IMR-90 (cell line): Measurements from ENCODE around the gene CPEB1. TPM values are rescaled to one million over a fixed set of nuclear protein-coding genes. Genes with fewer than 3 reads are reported as not detected.

Experiments
- ATAC-seq: fragments of 200-7000 bp; cut with Tn5 transposase; 2 replicates; pipeline ENCODE4 v1.9.1; 2020; ENCODE audit warnings: low read depth, mild to moderate bottlenecking, moderate library complexity
- BruUV-seq: library from RNA; stranded (reverse); fragments of 400-500 nt; replicated peaks from 2 replicates; lab custom pipeline; 2021; lab: Mats Ljungman, UMichigan
- CTCF ChIA-PET: fragments of 300-600 bp; formaldehyde crosslinking; extraction: SDS; loops from one replicate; lab custom pipeline; 2021; ENCODE audit warnings: antibody characterized with exemption; lab: Yijun Ruan, JAX
- POLR2A ChIA-PET: fragments of 300-600 bp; sonication (Branson Sonifier 250); formaldehyde crosslinking; loops from one replicate; lab custom pipeline; 2022; ENCODE audit warnings: antibody characterized with exemption; ENCODE audit not compliant: unreplicated experiment; lab: Charles Lee
- DNase-seq: peaks from one replicate; pipeline ENCODE4 v3.0.0; 2013
- H2AFZ ChIP-seq: replicated peaks from 2 replicates; pipeline ENCODE3; 2013; ENCODE audit warnings: low read length, mild to moderate bottlenecking; ENCODE audit not compliant: poor library complexity
- H2AK5ac ChIP-seq: 2 replicates; pipeline ENCODE4 v1.6.1; 2013; ENCODE audit warnings: low read depth, low read length, inconsistent platforms
- H2AK9ac ChIP-seq: replicated peaks from 2 replicates; pipeline ENCODE3; 2013; ENCODE audit warnings: mild to moderate bottlenecking, low read depth, low read length, moderate library complexity; ENCODE audit not compliant: poor library complexity
- H2BK120ac ChIP-seq: 2 replicates; pipeline ENCODE4 v1.6.1; 2013; ENCODE audit warnings: low read depth, low read length, inconsistent platforms
- H2BK15ac ChIP-seq: 3 replicates; pipeline ENCODE4 v1.6.1; 2013; ENCODE audit warnings: low read depth, low read length, inconsistent platforms
- H2BK20ac ChIP-seq: 2 replicates; pipeline ENCODE4 v1.6.1; 2013; ENCODE audit warnings: low read depth, mild to moderate bottlenecking, inconsistent platforms, low read length, moderate library complexity
- H2BK5ac ChIP-seq: 2 replicates; pipeline ENCODE4 v1.6.1; 2013; ENCODE audit warnings: mild to moderate bottlenecking, low read depth, low read length, inconsistent platforms; ENCODE audit not compliant: poor library complexity, severe bottlenecking
- H3K14ac ChIP-seq: replicated peaks from 2 replicates; pipeline ENCODE4 v1.6.1; 2013; ENCODE audit warnings: low read depth, low read length, inconsistent platforms
- H3K18ac ChIP-seq: 2 replicates; pipeline ENCODE4 v1.6.1; 2013; ENCODE audit warnings: low read depth, low read length, control low read depth
- H3K23ac ChIP-seq: 2 replicates; pipeline ENCODE4 v1.6.1; 2013; ENCODE audit warnings: low read depth, low read length, inconsistent platforms
- H3K27ac ChIP-seq: 2 replicates; pipeline ENCODE4 v1.5.1; 2013; ENCODE audit warnings: mild to moderate bottlenecking, control low read depth, low read length; ENCODE audit not compliant: insufficient read depth
- H3K27me3 ChIP-seq: 2 replicates; pipeline ENCODE4 v1.6.1; 2013; ENCODE audit warnings: low read length; ENCODE audit not compliant: control insufficient read depth, insufficient read depth
- H3K36me3 ChIP-seq: 2 replicates; pipeline ENCODE4 v1.6.1; 2013; ENCODE audit warnings: low read length, mixed read lengths; ENCODE audit not compliant: control insufficient read depth, insufficient read depth
- H3K4ac ChIP-seq: 2 replicates; pipeline ENCODE4 v1.6.1; 2013; ENCODE audit warnings: low read depth, low read length, inconsistent platforms
- H3K4me1 ChIP-seq: 2 replicates; pipeline ENCODE4 v1.6.1; 2013; ENCODE audit warnings: low read length, mixed read lengths; ENCODE audit not compliant: control insufficient read depth, insufficient read depth
- H3K4me2 ChIP-seq: 2 replicates; pipeline ENCODE4 v1.6.1; 2013; ENCODE audit warnings: low read depth, mild to moderate bottlenecking, control low read depth, low read length, moderate library complexity
- H3K4me3 ChIP-seq: 2 replicates; pipeline ENCODE4 v1.5.1; 2013; ENCODE audit warnings: low read depth, mild to moderate bottlenecking, control low read depth, low read length, moderate library complexity; ENCODE audit not compliant: insufficient read depth
- H3K56ac ChIP-seq: 2 replicates; pipeline ENCODE4 v1.6.1; 2013; ENCODE audit warnings: low read length, inconsistent platforms; ENCODE audit not compliant: insufficient read depth; ENCODE audit errors: extremely low read depth
- H3K79me1 ChIP-seq, 2 experiments: 2 replicates each; pipeline ENCODE4 v1.6.1; 2013; ENCODE audit warnings: low read length in 2 of 2, inconsistent platforms in 1 of 2, low read depth in 1 of 2
- H3K9ac ChIP-seq: 2 replicates; pipeline ENCODE4 v1.6.1; 2013; ENCODE audit warnings: low read depth, low read length, control low read depth
- H3K9me1 ChIP-seq: 2 replicates; pipeline ENCODE4 v1.6.1; 2013; ENCODE audit warnings: low read length, inconsistent platforms; ENCODE audit not compliant: insufficient read depth
- H3K9me3 ChIP-seq: 2 replicates; pipeline ENCODE4 v1.6.1; 2013; ENCODE audit warnings: low read length; ENCODE audit not compliant: control insufficient read depth, insufficient read depth
- H4K20me1 ChIP-seq: 2 replicates; pipeline ENCODE4 v1.6.1; 2013; ENCODE audit warnings: low read length, inconsistent platforms; ENCODE audit not compliant: insufficient read depth
- H4K5ac ChIP-seq: 2 replicates; pipeline ENCODE4 v1.6.1; 2013; ENCODE audit warnings: mild to moderate bottlenecking, low read depth, low read length, control low read depth
- H4K8ac ChIP-seq, 2 experiments: 2 replicates each; pipeline ENCODE4 v1.6.1; 2013; ENCODE audit warnings: low read depth in 2 of 2, low read length in 2 of 2, control low read depth in 1 of 2, inconsistent platforms in 1 of 2
- H4K91ac ChIP-seq: 2 replicates; pipeline ENCODE4 v1.6.1; 2013; ENCODE audit warnings: low read depth, low read length, inconsistent platforms; ENCODE audit not compliant: insufficient read depth
- CEBPB ChIP-seq: IDR thresholded peaks from 2 replicates; pipeline ENCODE4 v1.6.1; 2012; ENCODE audit warnings: low read depth, low read length, improper control_type of control experiment
- MAFK ChIP-seq: IDR thresholded peaks from 2 replicates; pipeline ENCODE4 v1.6.1; 2012; ENCODE audit warnings: low read depth, low read length, improper control_type of control experiment
- MAZ ChIP-seq: IDR thresholded peaks from 2 replicates; pipeline ENCODE4 v1.6.1; 2012; ENCODE audit warnings: low read depth, mild to moderate bottlenecking, low read length, improper control_type of control experiment, moderate library complexity, borderline replicate concordance
- MXI1 ChIP-seq: IDR thresholded peaks from 2 replicates; pipeline ENCODE4 v1.6.1; 2012; ENCODE audit warnings: low read depth, mild to moderate bottlenecking, low read length, moderate library complexity, borderline replicate concordance
- RAD21 ChIP-seq: IDR thresholded peaks from 2 replicates; pipeline ENCODE4 v1.6.1; 2012; ENCODE audit warnings: low read length, improper control_type of control experiment
- RCOR1 ChIP-seq: IDR thresholded peaks from 2 replicates; pipeline ENCODE4 v1.6.1; 2012; ENCODE audit warnings: mild to moderate bottlenecking, low read length, improper control_type of control experiment; ENCODE audit not compliant: insufficient replicate concordance
- RFX5 ChIP-seq: IDR thresholded peaks from 2 replicates; pipeline ENCODE4 v1.8.0; 2012; ENCODE audit warnings: low read depth, mild to moderate bottlenecking, low read length, moderate library complexity
- SMC3 ChIP-seq: fragments of 150-350 bp; IDR thresholded peaks from 2 replicates; pipeline ENCODE4 v1.6.1; 2016; ENCODE audit warnings: low read depth, mild to moderate bottlenecking, antibody characterized with exemption, low read length, moderate library complexity
- WGBS, 2 experiments: methylation state at CpG; one replicate each; pipeline versions ENCODE4 v1.1.5 to v1.1.7; 2013; ENCODE audit warnings: missing lambda C conversion rate in 2 of 2; ENCODE audit not compliant: insufficient read length in 1 of 2; ENCODE audit errors: extremely low coverage in 2 of 2; 5-methylcytosine and 5-hydroxymethylcytosine counted together
- dilution Hi-C: fragments of 300-500 bp; cut with HindIII; formaldehyde crosslinking; loops from one replicate; pipeline ENCODE4 v1.14.3; 2018; ENCODE audit warnings: low sequenced_read_pairs; ENCODE audit not compliant: unreplicated experiment
- in situ Hi-C: fragments of 300-500 bp; cut with MboI; formaldehyde crosslinking; loops from 3 replicates; pipeline ENCODE4 v1.14.3; 2019; ENCODE audit warnings: low sequenced_read_pairs, inconsistent platforms, mixed read lengths
- intact Hi-C: fragments of 100-400 bp; cut with micrococcal nuclease; formaldehyde crosslinking; loops from 2 replicates; pipeline ENCODE4 v1.10.0; 2022
- polyA plus RNA-seq, 3 experiments: library from polyadenylated mRNA; depleted of rRNA; stranded (reverse); fragments of >200 nt; gene quantifications; 2 replicates each; pipeline ENCODE4 v1.2.3, GENCODE V29; 2012; ENCODE audit warnings: low replicate concordance in 1 of 3
- total RNA-seq: library from RNA; depleted of rRNA; stranded (reverse); fragments of >200 nt; gene quantifications from 2 replicates; pipeline ENCODE4 v1.2.3, GENCODE V29; 2012
- TF ChIP-seq, protein P1 (sequence below): conservative IDR thresholded peaks from 2 replicates; pipeline ENCODE4 v1.5.1; 2012; ENCODE audit warnings: mild to moderate bottlenecking, low read depth, low read length, improper control_type of control experiment
- TF ChIP-seq, protein P2 (sequence below): fragments of 150-350 bp; IDR thresholded peaks from 2 replicates; pipeline ENCODE4 v1.6.1; 2016; ENCODE audit warnings: low read depth, mild to moderate bottlenecking, low read length, moderate library complexity, borderline replicate concordance
- TF ChIP-seq, protein P3 (sequence below): fragments of 150-350 bp; IDR thresholded peaks from 2 replicates; pipeline ENCODE4 v1.6.1; 2017; ENCODE audit warnings: mild to moderate bottlenecking, antibody characterized with exemption, low read length, low read depth

Gene CPEB1
- total and polyA plus RNA-seq, 2 of the 4 experiments (the other 2 are of a cell fraction) = 8.9 to 12.5 TPM

DNA sequence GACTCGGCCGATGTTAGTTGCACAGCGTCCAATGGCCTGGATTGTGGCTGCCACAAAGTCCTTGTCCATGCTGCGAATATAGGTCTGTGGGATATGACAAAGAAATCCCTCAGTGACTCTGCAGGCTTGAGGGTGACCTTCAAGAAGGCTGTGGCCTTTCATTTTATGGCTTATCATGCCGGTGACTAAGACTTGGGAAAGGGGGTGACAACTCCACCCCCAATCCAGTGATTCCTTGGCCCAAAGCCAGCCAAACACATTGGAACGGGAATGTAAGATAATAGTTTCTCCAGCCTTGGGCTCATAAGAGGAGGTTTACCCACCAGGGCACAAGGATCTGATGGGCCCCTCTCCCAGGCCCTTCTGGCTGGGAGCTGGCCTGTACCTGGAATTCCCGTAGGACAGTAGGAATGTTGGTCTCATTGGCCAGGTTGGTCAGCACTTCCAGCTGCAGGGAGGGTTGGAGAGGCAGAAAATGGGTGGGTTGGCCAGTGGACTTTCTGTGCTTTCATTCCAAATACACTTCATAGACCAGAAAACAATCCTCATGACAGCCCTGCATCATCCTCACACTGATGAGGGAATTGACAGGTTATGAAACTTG, 30.7 kb upstream of the CPEB1 start:
- BruUV-seq = no TSS peak
- no peak overlapping the region for H4K8ac ChIP-seq
- no peak overlapping the region for H3K56ac ChIP-seq
- H3K18ac ChIP-seq = no peak overlapping the region
- H3K23ac ChIP-seq = no peak overlapping the region
- intact Hi-C loops (loop anchor here (2.0 kb wide), 1 partner anchor 61 kb away; no protein-coding TSS in a partner anchor), in situ Hi-C loops (no loop called here), dilution Hi-C loops (no loop called here)
- H3K4me3 ChIP-seq = no peak overlapping the region
- no peak overlapping the region for H3K14ac ChIP-seq
- H2BK5ac ChIP-seq = no peak overlapping the region
- no peak overlapping the region for H2BK15ac ChIP-seq
- H3K4ac ChIP-seq = no peak overlapping the region
- no peaks in the 10 kb centered on the region for H3K79me1 ChIP-seq
- ATAC-seq = no peak
- no peak overlapping the region for H2BK20ac ChIP-seq
- H2BK120ac ChIP-seq = no peak overlapping the region
- no CpG with 5 or more reads among the region's 7 CpGs for WGBS, 2 experiments
- no peak overlapping the region for H2AK5ac ChIP-seq
- no peaks in the 10 kb centered on the region for H3K4me1 ChIP-seq
- H3K27ac ChIP-seq = no peak overlapping the region
- ChIA-PET POLR2A (no interaction called here), CTCF (no interaction called here)
- H4K91ac ChIP-seq = no peak overlapping the region
- H2AFZ ChIP-seq = peak overlapping the region; percentile 62
- H3K9me1 ChIP-seq = no peaks in the 10 kb centered on the region
- H3K9ac ChIP-seq = no peak overlapping the region
- H3K9me3 ChIP-seq = no peaks in the 10 kb centered on the region; the same call in 1 of the 2 replicates
- no peak overlapping the region for H3K4me2 ChIP-seq
- no peak overlapping the region for H4K5ac ChIP-seq
- H3K27me3 ChIP-seq = peaks cover 30% of the 10 kb centered on the region
- H3K36me3 ChIP-seq = no peaks in the 10 kb centered on the region
- DNase-seq = no peak
- H2AK9ac ChIP-seq = no peak overlapping the region
- TF ChIP-seq, protein P1, sequence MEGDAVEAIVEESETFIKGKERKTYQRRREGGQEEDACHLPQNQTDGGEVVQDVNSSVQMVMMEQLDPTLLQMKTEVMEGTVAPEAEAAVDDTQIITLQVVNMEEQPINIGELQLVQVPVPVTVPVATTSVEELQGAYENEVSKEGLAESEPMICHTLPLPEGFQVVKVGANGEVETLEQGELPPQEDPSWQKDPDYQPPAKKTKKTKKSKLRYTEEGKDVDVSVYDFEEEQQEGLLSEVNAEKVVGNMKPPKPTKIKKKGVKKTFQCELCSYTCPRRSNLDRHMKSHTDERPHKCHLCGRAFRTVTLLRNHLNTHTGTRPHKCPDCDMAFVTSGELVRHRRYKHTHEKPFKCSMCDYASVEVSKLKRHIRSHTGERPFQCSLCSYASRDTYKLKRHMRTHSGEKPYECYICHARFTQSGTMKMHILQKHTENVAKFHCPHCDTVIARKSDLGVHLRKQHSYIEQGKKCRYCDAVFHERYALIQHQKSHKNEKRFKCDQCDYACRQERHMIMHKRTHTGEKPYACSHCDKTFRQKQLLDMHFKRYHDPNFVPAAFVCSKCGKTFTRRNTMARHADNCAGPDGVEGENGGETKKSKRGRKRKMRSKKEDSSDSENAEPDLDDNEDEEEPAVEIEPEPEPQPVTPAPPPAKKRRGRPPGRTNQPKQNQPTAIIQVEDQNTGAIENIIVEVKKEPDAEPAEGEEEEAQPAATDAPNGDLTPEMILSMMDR = no peak
- TF ChIP-seq MXI1 = no peak
- no peak for TF ChIP-seq MAZ
- TF ChIP-seq MAFK = no peak
- TF ChIP-seq, protein P2, sequence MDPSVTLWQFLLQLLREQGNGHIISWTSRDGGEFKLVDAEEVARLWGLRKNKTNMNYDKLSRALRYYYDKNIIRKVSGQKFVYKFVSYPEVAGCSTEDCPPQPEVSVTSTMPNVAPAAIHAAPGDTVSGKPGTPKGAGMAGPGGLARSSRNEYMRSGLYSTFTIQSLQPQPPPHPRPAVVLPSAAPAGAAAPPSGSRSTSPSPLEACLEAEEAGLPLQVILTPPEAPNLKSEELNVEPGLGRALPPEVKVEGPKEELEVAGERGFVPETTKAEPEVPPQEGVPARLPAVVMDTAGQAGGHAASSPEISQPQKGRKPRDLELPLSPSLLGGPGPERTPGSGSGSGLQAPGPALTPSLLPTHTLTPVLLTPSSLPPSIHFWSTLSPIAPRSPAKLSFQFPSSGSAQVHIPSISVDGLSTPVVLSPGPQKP = no peak
- TF ChIP-seq CEBPB = no peak
- TF ChIP-seq RFX5 = no peak
- no peak for TF ChIP-seq RAD21
- TF ChIP-seq, protein P3, sequence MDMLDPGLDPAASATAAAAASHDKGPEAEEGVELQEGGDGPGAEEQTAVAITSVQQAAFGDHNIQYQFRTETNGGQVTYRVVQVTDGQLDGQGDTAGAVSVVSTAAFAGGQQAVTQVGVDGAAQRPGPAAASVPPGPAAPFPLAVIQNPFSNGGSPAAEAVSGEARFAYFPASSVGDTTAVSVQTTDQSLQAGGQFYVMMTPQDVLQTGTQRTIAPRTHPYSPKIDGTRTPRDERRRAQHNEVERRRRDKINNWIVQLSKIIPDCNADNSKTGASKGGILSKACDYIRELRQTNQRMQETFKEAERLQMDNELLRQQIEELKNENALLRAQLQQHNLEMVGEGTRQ = no peak
- no peak for TF ChIP-seq SMC3
- TF ChIP-seq RCOR1 = no peak
- no peaks in the 10 kb centered on the region for H4K20me1 ChIP-seq
